Thoracic aorta (tissue), 2 donors: ENCODE measurements around the gene NDUFB7. TPM values are rescaled to one million over a fixed set of nuclear protein-coding genes. Genes with fewer than 3 reads are reported as not detected.
"Not testable (repeated sequence)": the region's sequence is repeated elsewhere in the genome, so short reads cannot be mapped to it uniquely, and the experiment has no call there.

Experiments
- ATAC-seq: fragments of 150-250 bp; one replicate; pipeline ENCODE4 v1.8.0; 2017; ENCODE audit warnings: low read depth; ENCODE audit not compliant: insufficient number of reproducible peaks, low FRiP score
- DNase-seq: peaks from one replicate; pipeline ENCODE4 v3.0.0-alpha.2; 2020; ENCODE audit warnings: low spot score
- H3K27ac ChIP-seq, 2 donors: fragments of 200-600 bp; sonication (generic); 1 replicate in 1 of 2; 2 replicates in 1 of 2; pipeline ENCODE4 v1.5.1; 2016; ENCODE audit warnings: mild to moderate bottlenecking in 2 of 2, moderate library complexity in 2 of 2
- H3K27me3 ChIP-seq: fragments of 200-600 bp; sonication (generic); replicated peaks from 2 replicates; pipeline ENCODE4 v1.6.0; 2016; ENCODE audit warnings: mild to moderate bottlenecking; ENCODE audit not compliant: insufficient read depth
- H3K36me3 ChIP-seq: fragments of 200-600 bp; sonication (generic); one replicate; pipeline ENCODE4 v1.5.1; 2016
- H3K4me1 ChIP-seq, 2 donors: fragments of 200-600 bp; sonication (generic); 1 replicate in 1 of 2; 2 replicates in 1 of 2; pipeline versions ENCODE4 v1.5.1 to v1.6.0; 2016; ENCODE audit warnings: low read depth in 2 of 2, mild to moderate bottlenecking in 1 of 2; ENCODE audit not compliant: control insufficient read depth in 1 of 2
- H3K4me3 ChIP-seq: fragments of 200-600 bp; sonication (generic); 2 replicates; pipeline ENCODE4 v1.5.1; 2016; ENCODE audit warnings: mild to moderate bottlenecking
- H3K9me3 ChIP-seq: fragments of 200-600 bp; sonication (generic); 2 replicates; pipeline ENCODE4 v1.5.1; 2016
- CTCF ChIP-seq: fragments of 200-600 bp; sonication (generic); IDR thresholded peaks from one replicate; pipeline ENCODE4 v1.5.1; 2019; ENCODE audit warnings: antibody characterized with exemption
- total RNA-seq, 2 donors: library from RNA; depleted of rRNA; stranded (reverse); fragments of >200 nt; gene quantifications; one replicate each; pipeline versions ENCODE4 v1.1.0 to v1.2.3, GENCODE V29; 2016

Gene NDUFB7
- total RNA-seq: 100 to 1,000 TPM; 179 to 251 TPM

DNA sequence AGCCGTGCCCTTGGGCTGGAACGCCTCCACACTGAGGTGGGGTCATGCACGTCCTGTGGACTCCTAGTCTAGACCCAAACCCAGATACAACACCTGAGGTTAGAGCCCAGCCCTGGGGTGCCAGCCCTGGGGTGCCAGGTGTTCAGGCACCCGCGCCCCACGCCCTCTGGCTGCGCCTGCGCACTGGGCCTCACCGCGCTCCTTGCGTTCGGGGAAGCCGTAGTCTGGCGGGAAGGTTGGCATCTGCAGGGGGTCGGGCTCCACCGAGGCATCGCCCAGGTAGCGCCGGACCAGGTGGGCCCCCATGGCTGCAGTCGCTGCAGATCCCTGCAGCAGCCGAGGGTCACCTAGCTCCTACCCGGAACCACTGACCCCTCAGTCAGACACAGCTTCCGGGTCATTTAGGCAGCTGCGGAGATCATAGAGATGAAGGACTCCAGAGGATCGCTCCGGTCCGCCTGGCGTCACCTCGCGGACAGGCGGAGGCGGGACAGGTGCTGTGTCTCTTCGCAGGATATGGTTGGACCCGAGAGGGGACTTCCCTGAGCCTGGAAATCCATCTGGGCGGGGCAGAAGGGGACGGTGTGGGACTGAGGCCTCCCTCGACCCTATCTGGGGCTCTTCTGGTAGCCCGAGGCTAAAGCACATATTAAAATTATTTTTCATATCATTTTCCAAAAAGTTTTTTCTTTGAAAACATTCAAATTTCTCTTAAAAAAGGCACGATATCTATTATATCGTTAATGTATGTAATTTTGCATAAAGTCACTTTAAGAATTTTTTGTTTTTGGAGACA, at the start of gene NDUFB7:
Gene NDUFB7 (minus strand): TSS at position 372 of the 796 bp plus-strand sequence. CDS start 66 bp downstream, at position 306.
- Histone ChIP-seq H3K4me3 (peak within 1 kb of the TSS; percentile 100), H3K36me3 (no peaks in the 10 kb centered on the region), H3K9me3 (no peaks in the 10 kb centered on the region), H3K27ac (peak within 1 kb of the TSS; percentile 53 to 67), H3K4me1 (peaks cover 13 to 24% of the 10 kb centered on the region in 2 donors), H3K27me3 (no peaks in the 10 kb centered on the region)
- DNase-seq (peak; percentile 75), ATAC-seq (peak; percentile 98)
- peak; percentile 67 for TF ChIP-seq CTCF

DNA sequence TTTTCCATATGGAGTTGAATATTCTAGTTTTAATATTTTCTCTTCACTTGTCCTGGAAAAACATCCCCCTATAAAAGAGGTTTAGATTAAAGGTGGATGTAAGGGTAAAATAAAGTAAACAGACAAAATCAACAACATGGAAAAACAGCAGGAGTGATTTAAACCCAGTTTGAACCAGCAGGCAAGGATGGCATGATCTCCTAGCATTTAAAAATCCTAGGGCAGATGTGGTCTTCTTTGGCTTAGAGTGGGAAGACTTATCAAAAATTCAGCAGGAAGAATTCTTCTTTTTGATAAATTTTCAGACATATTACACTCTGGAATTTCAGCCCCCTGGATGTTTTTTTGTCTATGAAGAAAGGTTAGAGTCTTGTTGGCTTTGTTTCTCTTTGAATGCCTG, 47.5 kb upstream of the NDUFB7 start:
- no peaks in the 10 kb centered on the region for H3K27me3 ChIP-seq
- ATAC-seq: no peak
- peaks cover 5% of the 10 kb centered on the region for H3K9me3 ChIP-seq
- DNase-seq: no peak
- H3K27ac ChIP-seq: no peak overlapping the region
- no peaks in the 10 kb centered on the region for H3K4me1 ChIP-seq
- no peak for TF ChIP-seq CTCF
- no peak overlapping the region for H3K4me3 ChIP-seq
- no peaks in the 10 kb centered on the region for H3K36me3 ChIP-seq

DNA sequence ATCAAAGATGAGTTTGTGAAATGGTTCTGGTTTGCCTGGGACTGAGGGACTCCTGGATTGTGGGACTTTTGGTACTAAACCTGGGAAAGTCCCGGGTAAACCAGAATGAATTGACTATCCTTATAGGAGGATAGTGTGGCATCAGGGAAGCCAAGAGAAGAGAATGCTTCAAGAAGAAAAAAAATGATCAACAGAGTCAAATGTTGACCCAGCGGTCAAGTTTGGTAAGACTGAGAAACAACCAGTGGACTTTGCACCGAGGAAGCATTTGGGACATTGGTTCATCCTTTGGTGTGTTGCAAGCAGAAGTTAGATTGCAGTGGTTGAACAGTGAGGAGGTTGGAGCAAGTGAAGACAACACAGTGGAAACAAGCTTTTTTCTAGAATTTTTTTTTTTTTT, 44.5 kb upstream of the NDUFB7 start:
- Histone ChIP-seq H3K36me3 (no peaks in the 10 kb centered on the region), H3K4me1 (no peaks in the 10 kb centered on the region), H3K9me3 (peaks cover 5% of the 10 kb centered on the region), H3K27me3 (no peaks in the 10 kb centered on the region), H3K27ac (no peak overlapping the region), H3K4me3 (no peak overlapping the region)
- DNase-seq (no peak), ATAC-seq (no peak)
- TF ChIP-seq CTCF: no peak

GRCh38 chr19:14615623-14616022, 43.8 kb upstream of the NDUFB7 start:
- DNase-seq (no peak), ATAC-seq (no peak)
- Histone ChIP-seq H3K27me3 (no peaks in the 10 kb centered on the region), H3K9me3 (peaks cover 5% of the 10 kb centered on the region), H3K4me3 (no peak overlapping the region), H3K36me3 (no peaks in the 10 kb centered on the region), H3K4me1 (no peaks in the 10 kb centered on the region), H3K27ac (no peak overlapping the region)
- no peak for TF ChIP-seq CTCF

GRCh38 chr19:14614099-14614412, 42.2 kb upstream of the NDUFB7 start:
- Histone ChIP-seq H3K4me3 (no peak overlapping the region), H3K27me3 (no peaks in the 10 kb centered on the region), H3K4me1 (no peaks in the 10 kb centered on the region), H3K9me3 (peaks cover 3% of the 10 kb centered on the region), H3K36me3 (no peaks in the 10 kb centered on the region), H3K27ac (no peak overlapping the region)
- DNase-seq: no peak
- no peak for TF ChIP-seq CTCF
- ATAC-seq: no peak

DNA sequence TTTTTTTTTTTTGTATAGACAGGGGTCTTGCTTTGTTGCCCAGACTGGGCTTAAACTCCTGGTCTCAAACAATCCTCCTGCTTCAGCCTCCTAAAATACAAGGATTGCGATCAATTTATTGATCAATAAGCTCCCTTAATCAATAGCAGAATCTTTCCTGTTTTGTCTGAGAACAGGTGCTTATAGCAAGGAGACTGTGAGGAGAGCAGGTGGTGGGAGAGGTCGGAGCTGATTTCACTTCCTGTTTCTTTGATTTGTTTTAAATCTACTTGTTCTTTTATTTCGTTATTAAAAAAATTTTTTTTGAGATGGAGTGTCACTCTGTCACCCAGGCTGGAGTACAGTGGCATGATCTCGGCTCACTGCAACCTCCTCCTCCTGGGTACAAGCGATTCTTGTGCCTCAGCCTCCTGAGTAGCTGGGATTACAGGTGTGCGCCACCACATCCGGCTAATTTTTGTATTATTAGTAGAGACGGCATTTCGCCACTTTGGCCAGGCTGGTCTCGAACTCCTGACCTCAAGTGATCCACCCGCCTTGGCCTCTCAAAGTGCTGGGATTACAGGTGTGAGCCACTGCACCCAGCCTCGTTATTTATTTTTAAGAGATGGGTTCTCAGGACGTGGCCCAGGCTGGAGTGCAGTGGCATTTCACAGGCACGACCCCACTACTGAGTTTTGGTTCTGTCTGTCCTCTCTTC, 41.7 kb upstream of the NDUFB7 start:
- ATAC-seq, H3K36me3 ChIP-seq, H3K9me3 ChIP-seq, DNase-seq, H3K27ac ChIP-seq, H3K4me3 ChIP-seq, H3K4me1 ChIP-seq, H3K27me3 ChIP-seq: not testable (repeated sequence)
